ENCODE data around the gene DENND4B.

DENND4B gene

GRCh38 chr1:153944005-153944826, 2.3 kb downstream of the DENND4B start:
- peak; percentile 55 to 86 (median 79) for DNase-seq

- DNase-seq: no peak
Observed at GRCh38 chr1:153942766-153943549, 3.6 kb downstream of the DENND4B start.

DNA sequence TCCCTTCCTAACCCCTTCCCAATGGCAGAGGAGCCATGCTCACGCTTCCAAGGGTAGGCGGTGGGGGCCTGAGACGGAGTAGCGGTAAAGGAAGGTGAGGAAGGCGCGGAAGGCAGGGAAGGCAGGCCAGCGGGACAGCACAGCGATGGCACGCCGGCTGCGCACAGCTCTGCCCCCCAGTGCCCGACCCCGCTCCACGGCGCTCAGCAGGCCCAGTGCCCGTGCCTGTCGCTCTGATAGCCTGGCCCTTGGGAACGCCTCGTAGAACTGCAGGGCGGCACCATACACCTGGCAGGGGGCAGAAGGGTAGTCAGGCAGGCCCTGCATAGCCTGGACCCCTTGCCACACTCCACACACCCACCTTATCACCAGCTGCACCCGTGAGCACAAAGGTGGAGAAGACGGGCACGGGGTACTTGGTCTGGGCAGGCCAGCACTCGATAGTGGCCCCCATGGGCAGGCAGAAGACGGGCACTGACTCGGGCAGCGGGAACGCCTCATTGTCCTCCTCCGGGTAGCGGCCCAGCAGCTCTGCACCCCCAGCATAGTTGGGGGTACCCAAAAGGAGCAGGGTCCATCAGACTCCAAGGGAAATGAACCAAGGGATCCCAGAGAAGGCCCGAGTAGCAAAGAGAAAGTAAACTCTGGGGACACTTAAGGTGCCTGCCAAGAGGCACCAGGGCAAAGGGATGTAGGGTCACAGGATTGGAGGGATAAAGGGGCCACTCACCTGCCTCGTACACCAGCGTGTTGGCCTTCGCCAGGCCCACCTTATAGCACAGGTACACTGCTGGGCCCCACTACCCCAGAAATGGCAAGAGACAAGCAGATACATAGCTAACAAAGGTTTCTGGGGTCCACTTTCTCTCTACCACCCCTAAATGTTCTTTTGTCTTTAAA, 4.4 kb downstream of the DENND4B start:
- no peak for DNase-seq

GRCh38 chr1:153940756-153941155, 5.8 kb downstream of the DENND4B start:
- DNase-seq: no peak

GRCh38 chr1:153939476-153939875, 7.0 kb downstream of the DENND4B start:
- DNase-seq: no peak

DNA sequence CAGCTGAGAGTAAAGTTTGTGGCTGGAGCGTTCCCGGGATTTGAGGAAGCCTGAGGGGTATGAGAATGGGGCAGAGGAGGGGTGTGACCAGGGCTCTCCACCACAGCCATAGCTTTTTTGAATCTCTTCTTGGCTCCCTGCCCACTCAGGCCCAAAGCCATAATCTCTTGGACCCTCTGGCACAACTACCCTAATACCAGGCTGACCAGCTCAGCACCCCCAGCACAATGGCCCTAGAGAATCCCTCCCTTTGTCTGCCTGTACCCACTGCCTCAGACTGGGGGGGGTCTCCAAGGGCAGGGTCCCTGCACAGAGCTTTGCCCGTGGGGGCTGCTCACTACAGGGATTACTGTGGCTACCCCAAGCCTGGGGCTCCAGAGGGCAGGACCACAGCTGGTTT, 7.5 kb downstream of the DENND4B start:
- no peak for DNase-seq

DNA sequence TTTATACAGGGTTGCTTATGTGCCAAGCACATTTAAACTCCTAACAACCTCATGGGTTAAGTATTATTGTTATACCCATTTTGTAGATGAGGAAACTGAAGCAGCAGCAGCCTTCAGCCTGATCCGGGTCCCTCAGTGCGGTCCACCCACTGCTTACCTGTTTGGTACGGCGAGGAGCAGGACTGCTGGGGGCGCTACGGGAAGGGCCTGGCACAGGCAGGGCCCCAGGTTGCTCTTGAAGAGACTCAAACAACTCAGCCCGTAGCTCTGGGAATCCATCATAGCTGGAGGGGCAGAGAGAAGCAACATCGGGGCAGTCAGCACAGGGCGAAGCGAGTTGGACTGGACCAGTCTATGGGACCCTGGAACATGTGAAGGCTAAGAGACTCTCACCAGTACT, 9.2 kb downstream of the DENND4B start:
- no peak for DNase-seq

- no peak for DNase-seq
Observed at GRCh38 chr1:153936011-153936802, 10.3 kb downstream of the DENND4B start.

- no peak for DNase-seq
Observed at GRCh38 chr1:153934746-153935145, 11.8 kb downstream of the DENND4B start.

GRCh38 chr1:153933955-153934354, 12.6 kb downstream of the DENND4B start:
- no peak for DNase-seq

DNA sequence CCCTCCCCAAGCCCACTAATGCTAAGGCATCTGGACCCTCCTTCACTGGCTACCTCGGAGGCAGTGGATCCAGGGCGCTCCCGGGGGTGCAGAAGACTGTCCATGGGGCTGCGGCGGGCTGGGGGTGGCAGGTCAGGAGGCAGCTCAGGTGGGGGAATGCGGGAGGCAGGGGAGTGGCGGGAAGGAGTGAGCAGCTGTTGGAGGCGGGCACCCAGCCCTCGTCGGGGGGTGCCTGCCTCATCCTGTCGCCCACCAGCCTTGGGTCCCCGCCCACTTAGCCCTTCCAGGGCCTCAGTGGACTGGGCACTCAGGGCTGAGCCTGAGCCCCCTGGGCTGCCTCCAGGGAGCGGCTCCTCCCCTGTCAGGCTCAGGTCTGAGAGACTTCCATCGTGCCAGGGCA, 13.1 kb downstream of the DENND4B start:
- DNase-seq: no peak

DNA sequence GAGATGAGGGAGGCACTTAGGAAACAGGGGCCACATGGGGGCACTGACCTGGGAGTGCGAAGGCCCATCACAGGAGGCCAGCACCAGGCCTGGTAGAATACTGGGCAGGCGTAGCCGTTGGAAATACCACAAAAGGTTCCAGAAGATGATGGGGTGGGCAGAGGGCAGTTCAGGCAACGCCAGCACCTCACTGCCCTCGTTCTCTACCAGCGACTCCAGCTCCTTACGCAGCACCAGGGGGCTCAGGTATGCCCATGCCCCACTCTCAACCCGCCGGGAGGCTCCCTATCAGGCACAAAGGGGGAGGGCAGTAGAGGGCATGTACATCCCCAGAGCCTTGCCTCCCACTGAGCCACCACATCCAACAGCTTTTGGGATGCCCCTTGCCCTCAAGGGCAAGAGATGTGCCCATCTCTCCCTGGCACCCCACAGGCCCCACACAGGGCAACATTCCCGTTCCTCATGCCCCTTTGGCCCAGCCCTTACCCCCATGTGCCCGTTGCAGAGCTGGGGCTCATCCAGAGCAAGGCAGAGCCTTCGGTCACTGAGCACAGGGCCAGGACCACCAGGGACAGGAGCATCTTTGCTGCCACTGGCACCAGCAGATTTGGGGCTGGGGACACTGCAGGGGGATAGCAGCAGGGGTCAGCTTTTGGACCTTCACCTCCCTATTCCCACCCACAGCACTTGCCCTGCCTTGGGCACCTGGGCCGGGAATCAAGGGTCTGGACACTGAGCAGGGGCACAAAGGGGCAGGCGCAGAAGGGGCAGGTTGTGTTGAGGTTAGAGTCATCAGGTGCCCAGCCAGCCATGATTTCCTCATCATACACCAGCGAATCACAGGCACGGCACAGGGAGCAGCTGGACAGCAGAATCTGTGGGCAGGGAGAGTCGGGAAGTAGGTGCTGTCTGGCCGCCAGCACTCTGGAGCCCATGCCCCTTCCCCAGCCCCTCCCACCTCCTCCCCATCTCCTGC, 14.1 kb downstream of the DENND4B start:
- DNase-seq: no peak

- no peak for DNase-seq
Observed at GRCh38 chr1:153929981-153930948, 16.3 kb downstream of the DENND4B start.

GRCh38 chr1:153929426-153929825, 17.1 kb downstream of the DENND4B start:
- no peak for DNase-seq

- no peak for DNase-seq
Observed at GRCh38 chr1:153928791-153929341, 17.7 kb downstream of the DENND4B start.

GRCh38 chr1:153928245-153928644, 18.3 kb downstream of the DENND4B start:
- no peak for DNase-seq

- no peak for DNase-seq
Observed at GRCh38 chr1:153926405-153926804, 20.1 kb downstream of the DENND4B start.

DNA sequence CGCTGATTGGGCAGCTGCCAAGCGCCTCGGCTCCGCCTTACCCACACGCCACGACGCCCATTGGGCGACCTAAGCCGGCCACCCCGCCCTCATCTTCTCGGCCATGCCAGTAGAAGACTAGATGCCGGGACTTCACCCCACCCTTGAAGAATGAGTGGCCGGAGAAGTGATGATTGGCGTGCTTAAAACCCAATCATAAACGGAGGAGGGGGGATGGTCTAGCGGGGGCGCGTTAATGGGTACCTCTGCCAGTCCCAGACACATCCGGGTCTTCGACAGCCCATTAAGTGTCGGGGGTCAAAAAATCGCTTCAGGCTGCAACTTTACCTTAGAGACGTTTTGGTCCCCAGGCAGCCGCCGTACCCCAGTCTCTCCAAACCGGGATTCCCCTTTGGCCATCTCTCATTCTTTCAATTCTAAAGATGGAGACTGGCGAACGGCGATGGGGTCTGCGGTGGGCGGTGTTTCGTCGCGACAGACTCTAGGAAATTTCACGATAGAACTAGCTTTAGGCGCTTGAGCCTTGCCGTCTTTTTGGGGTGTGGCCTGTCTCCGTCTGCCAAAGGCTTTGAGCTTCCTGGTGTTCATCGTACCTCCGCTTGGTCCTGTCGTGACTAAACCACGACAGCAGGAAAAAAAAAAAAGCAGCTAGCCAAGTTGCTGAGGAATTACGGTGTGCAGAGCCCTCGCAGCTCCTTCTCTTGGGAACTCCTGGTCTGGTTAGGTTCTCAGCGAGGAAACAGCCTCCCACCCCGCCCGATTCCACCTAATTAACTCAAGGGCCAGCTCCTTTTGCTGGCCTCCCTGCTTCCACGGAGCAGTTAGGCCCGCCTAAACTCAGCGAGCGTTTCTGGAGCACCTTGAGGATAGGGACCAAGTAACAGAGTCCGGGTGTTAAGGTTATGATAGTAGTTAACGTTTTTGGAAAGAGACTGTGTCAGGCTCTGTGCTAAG, 23.3 kb downstream of the DENND4B start, which contains the start of gene GATAD2B:
Gene GATAD2B, minus strand, starts transcription at position 1 of the 954 bp plus-strand sequence. CDS start 94,625 bp downstream, outside the sequence.
- DNase-seq: peak; percentile 99 to 100 (median 100)

All from suppressor macrophage (primary cell).